C4-2B (cell line): ENCODE measurements around the gene CACNA2D3.

Experiments
- CTCF ChIP-seq: fragments of 450-650 bp; conservative IDR thresholded peaks from 2 replicates; pipeline ENCODE4 v1.5.1; 2017; ENCODE audit warnings: mild to moderate bottlenecking
- ZFX ChIP-seq: fragments of 450-650 bp; IDR thresholded peaks from 2 replicates; pipeline ENCODE4 v1.6.1; 2017

- TF ChIP-seq CTCF (no peak), ZFX (no peak)
Observed at GRCh38 chr3:54797111-54797510, 674.8 kb downstream of the CACNA2D3 start.
